Breast epithelium (tissue), 3 donors: ENCODE results near the gene CHCHD10.

Experiments used
- POLR2A ChIP-seq: fragments of 450-650 bp; IDR thresholded peaks from one replicate; pipeline ENCODE4 v1.6.1; 2016; ENCODE audit warnings: antibody characterized with exemption, mild to moderate bottlenecking, moderate library complexity
- TF ChIP-seq, protein P1 (sequence below), 3 donors: fragments of 450-650 bp; IDR thresholded peaks; one replicate each; pipeline ENCODE4 v1.5.1; 2016 to 2017; ENCODE audit warnings: antibody characterized with exemption in 3 of 3, mild to moderate bottlenecking in 3 of 3, moderate library complexity in 3 of 3

DNA sequence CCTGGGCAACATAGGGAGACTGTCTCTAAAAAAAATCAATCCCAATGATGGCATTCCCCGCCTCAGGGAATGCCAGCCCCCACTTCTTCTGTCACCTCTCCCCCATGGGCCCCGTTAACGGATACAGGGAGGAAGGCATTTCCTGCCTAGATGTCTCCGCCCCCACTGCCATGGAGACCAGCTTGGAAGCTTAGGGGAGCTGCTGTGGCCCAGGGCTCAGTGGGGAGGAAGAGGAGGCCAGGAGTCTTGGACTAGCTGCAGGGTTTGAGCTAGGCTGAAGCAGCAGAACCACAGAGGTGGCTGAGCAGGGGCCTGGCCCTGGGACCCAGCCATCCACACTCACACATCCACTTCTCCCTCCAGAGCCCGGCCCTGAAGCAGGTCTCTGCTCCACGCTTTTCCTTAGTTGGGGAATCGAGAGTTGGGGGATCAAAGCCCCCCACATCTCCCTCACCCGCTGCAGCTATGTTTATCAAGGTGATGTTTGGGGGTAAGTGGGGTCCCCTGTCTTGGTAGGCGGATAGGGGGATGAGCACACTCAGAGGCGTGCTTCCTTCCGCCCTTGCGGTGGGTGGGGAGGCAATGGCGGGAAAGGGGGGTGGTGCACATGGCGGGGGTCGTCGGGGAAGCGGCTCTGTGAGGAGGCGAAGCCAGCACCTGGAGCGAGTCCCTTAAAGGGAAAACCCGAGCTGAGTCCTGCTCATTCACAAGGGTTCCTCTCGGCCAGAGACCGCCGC, 4.8 kb downstream of the CHCHD10 start, which contains the start of gene C22orf15:
- TF ChIP-seq, protein P1, sequence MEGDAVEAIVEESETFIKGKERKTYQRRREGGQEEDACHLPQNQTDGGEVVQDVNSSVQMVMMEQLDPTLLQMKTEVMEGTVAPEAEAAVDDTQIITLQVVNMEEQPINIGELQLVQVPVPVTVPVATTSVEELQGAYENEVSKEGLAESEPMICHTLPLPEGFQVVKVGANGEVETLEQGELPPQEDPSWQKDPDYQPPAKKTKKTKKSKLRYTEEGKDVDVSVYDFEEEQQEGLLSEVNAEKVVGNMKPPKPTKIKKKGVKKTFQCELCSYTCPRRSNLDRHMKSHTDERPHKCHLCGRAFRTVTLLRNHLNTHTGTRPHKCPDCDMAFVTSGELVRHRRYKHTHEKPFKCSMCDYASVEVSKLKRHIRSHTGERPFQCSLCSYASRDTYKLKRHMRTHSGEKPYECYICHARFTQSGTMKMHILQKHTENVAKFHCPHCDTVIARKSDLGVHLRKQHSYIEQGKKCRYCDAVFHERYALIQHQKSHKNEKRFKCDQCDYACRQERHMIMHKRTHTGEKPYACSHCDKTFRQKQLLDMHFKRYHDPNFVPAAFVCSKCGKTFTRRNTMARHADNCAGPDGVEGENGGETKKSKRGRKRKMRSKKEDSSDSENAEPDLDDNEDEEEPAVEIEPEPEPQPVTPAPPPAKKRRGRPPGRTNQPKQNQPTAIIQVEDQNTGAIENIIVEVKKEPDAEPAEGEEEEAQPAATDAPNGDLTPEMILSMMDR (IDR thresholded peaks at IDR 0.05) = no peak
- no peak for TF ChIP-seq POLR2A
